ENCODE data around the gene DNAJB8.
A peak's percentile ranks its signal among the peaks of the same experiment; 100 is the strongest.

The DNAJB8 gene

DNA sequence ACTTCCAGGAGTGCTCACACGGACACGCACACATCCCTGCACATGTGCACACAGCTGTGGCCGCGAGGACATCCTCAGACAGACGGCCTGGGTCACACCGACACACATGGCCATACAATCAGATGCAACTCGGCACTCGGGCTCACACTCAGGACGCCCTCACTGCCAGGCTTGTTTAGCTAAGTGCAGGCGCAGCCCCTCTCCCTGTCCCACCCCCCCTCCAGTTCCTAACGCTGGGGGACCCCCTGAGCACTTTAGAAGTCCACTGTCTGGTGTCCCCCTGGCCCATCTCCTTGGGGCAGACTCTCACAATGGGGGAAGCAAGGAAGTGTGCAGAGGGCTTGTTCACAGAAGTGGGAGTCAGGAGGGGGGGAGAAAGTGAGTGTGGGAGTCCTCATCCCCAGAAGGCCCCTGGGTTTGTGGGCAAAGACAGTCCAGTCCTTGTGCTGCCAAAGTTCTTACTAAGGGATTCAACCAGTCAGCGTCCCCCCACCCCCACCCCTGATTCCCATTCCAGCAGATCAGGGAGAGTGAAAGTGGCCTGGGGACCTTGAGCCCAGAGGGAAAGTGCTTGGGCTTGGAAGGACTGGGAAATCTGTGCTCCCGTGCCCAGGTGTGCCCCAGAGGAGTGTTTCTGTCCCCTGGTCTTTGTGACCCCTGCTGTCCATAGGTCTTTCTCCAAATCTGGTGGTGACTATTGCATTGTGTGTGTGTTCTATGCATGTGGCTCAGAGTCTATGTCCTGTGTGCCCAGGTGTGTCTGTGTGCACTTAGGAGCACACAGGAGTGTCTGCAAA lies 27.1 kb upstream of the DNAJB8 start:
- Histone ChIP-seq H2AK5ac (ENCODE audit: low read length, severe bottlenecking) (no peak overlapping the region), H2BK15ac (ENCODE audit: low read depth, poor library complexity, severe bottlenecking) (no peak overlapping the region), H3K18ac (ENCODE audit: low read depth in 1 of 2, low read length in 2 of 2) (no peak overlapping the region), H4K8ac (ENCODE audit: low read length) (no peak overlapping the region), H2BK5ac (ENCODE audit: low read depth, low read length, poor library complexity, severe bottlenecking) (no peak overlapping the region), H3K4me3 (ENCODE audit: insufficient read depth in 1 of 2, low read depth in 1 of 2, low read length in 2 of 2) (no peak overlapping the region), H3K14ac (ENCODE audit: low read length in 2 of 2) (no peak overlapping the region), H2BK120ac (ENCODE audit: low read depth, low read length) (no peak overlapping the region), H3K79me1 (replicated peaks; ENCODE audit: low read length, poor library complexity, severe bottlenecking) (no peaks in the 10 kb centered on the region), H3K4me2 (ENCODE audit: low read length, poor library complexity, severe bottlenecking) (no peak overlapping the region), H3K23ac (ENCODE audit: low read length in 2 of 2) (no peak overlapping the region), H2AFZ (ENCODE audit: low read depth, low read length) (no peak overlapping the region), H3K36me3 (ENCODE audit: control insufficient read depth in 1 of 2, insufficient read depth in 2 of 2, low read depth in 1 of 2, low read length in 2 of 2) (no peaks in the 10 kb centered on the region), H3K9me3 (ENCODE audit: control insufficient read depth, low read length) (no peaks in the 10 kb centered on the region), H3K9ac (ENCODE audit: low read length) (no peak overlapping the region), H3K27ac (ENCODE audit: low read length, poor library complexity, severe bottlenecking) (no peak overlapping the region), H2BK12ac (ENCODE audit: low read length in 2 of 2) (no peak overlapping the region), H3K27me3 (ENCODE audit: control insufficient read depth in 1 of 2, insufficient read depth in 1 of 2, low read length in 2 of 2) (peaks cover 92 to 96% of the 10 kb centered on the region in 2 experiments), H3K4me1 (ENCODE audit: control insufficient read depth, insufficient read depth, low read depth, low read length) (peaks cover 34% of the 10 kb centered on the region), H4K91ac (ENCODE audit: low read length) (no peak overlapping the region), H3K4ac (ENCODE audit: low read depth in 1 of 2, low read length in 2 of 2) (no peak overlapping the region)
- no peak for DNase-seq
- WGBS, result 13% methylated on average over 11 of the region's 13 CpGs

DNA sequence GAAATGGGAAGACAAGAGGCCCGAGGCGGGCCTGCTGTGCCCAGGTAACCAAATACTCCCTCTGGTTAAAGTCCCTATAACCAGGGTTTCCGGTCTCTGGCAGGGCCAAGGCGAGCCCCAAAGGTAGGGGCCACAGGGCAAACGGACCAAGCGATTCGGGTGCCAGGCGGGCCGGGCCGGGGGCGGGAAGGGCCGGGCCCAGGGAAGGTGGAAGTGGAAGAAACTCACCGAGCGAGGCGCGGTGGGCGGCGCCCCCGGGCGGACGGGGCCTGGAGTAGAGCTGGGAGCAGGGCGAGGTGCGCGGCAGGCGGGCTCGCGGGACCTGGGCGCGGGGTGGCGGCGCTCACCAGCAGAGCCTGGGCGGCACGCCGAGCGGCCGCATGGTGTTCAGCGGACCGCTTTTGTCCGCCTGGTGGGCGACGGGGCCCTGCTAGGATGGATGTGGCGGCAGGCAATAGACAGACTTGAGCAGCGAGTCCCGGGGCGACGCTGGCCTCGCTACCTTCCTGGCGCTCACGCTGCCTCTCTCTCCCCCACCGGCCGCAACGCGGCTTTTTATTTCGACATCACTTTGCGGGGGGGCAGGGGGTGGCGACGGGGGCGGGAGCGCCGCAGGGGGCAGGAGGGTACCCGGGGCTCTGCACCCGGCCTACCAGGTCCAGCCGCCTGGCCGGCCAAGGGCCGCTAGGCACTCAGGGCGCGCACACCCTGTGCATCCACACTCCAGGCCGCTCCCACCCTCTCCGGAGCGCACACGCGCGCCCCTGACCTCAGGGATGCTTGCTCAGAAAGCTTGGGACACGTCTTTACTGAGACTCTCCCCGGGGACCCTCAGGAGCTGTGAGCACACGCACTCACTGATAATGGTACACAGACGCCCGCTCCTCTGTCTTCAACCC lies 26.2 kb upstream of the DNAJB8 start, which contains the start of gene GATA2:
GATA2 (minus strand) TSS at position 531 of the 899 bp plus-strand sequence. CDS start 6,170 bp downstream, outside the sequence.
- Histone ChIP-seq H4K8ac (ENCODE audit: low read length) (no peak within 1 kb of the TSS), H3K14ac (ENCODE audit: low read length in 2 of 2) (no peak within 1 kb of the TSS), H3K79me1 (replicated peaks; ENCODE audit: low read length, poor library complexity, severe bottlenecking) (no peaks in the 10 kb centered on the region), H3K9me3 (ENCODE audit: control insufficient read depth, low read length) (no peaks in the 10 kb centered on the region), H3K27me3 (ENCODE audit: control insufficient read depth in 1 of 2, insufficient read depth in 1 of 2, low read length in 2 of 2) (peaks cover 92 to 96% of the 10 kb centered on the region in 2 experiments), H3K4me1 (ENCODE audit: control insufficient read depth, insufficient read depth, low read depth, low read length) (peaks cover 41% of the 10 kb centered on the region), H2AK5ac (ENCODE audit: low read length, severe bottlenecking) (no peak within 1 kb of the TSS), H2BK5ac (ENCODE audit: low read depth, low read length, poor library complexity, severe bottlenecking) (no peak within 1 kb of the TSS), H3K9ac (ENCODE audit: low read length) (no peak within 1 kb of the TSS), H2BK15ac (ENCODE audit: low read depth, poor library complexity, severe bottlenecking) (no peak within 1 kb of the TSS), H3K23ac (ENCODE audit: low read length in 2 of 2) (peak within 1 kb of the TSS in 1 of 2 experiments; percentile 73), H3K36me3 (ENCODE audit: control insufficient read depth in 1 of 2, insufficient read depth in 2 of 2, low read depth in 1 of 2, low read length in 2 of 2) (no peaks in the 10 kb centered on the region), H4K91ac (ENCODE audit: low read length) (no peak within 1 kb of the TSS), H2BK12ac (ENCODE audit: low read length in 2 of 2) (peak within 1 kb of the TSS in 1 of 2 experiments; percentile 11), H3K4ac (ENCODE audit: low read depth in 1 of 2, low read length in 2 of 2) (no peak within 1 kb of the TSS), H3K4me3 (ENCODE audit: insufficient read depth in 1 of 2, low read depth in 1 of 2, low read length in 2 of 2) (no peak within 1 kb of the TSS), H2BK120ac (ENCODE audit: low read depth, low read length) (no peak within 1 kb of the TSS), H3K18ac (ENCODE audit: low read depth in 1 of 2, low read length in 2 of 2) (no peak within 1 kb of the TSS), H3K4me2 (ENCODE audit: low read length, poor library complexity, severe bottlenecking) (no peak within 1 kb of the TSS), H3K27ac (ENCODE audit: low read length, poor library complexity, severe bottlenecking) (no peak within 1 kb of the TSS), H2AFZ (ENCODE audit: low read depth, low read length) (no peak within 1 kb of the TSS)
- 4% methylated on average over 74 of the region's 78 CpGs for WGBS
- no peak for DNase-seq

DNA sequence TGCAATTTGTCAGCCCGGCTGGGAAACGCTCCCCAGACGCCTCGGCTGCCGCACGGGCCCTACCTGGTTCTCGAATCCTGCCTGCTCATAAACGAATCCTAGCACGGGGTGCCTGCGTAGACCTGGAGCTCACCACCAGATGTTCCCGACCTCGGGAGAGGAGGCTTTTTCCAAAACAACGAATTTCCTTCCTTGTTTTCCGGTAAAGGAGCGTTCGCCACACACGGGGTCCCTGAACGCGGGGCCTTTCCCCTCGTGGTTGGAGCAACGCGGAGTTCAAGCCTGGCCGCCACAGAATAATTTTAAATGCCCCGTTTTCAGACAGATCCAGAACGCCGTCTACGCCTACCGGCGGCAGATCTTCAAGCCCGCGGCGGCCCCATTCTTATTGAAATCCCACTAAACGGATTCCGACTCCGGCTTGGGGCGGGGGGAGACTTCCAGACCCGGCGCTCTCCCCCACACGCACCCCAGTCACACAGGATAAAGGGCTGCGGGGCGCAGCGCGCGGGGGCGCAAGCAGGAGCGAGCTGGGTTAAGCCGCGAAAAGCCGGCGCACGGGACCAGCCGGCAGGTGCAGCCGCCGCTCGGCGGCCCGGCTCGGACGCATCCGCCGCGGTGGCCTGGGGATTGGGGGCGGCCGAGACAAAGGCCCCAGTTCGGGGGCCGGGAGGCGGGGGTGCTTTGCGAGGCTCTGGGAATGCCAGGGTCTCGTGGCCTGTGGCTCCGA lies 25.4 kb upstream of the DNAJB8 start:
- H2BK5ac ChIP-seq (ENCODE audit: low read depth, low read length, poor library complexity, severe bottlenecking), result no peak overlapping the region
- no peak overlapping the region for H3K18ac ChIP-seq (ENCODE audit: low read depth in 1 of 2, low read length in 2 of 2)
- H3K9me3 ChIP-seq (ENCODE audit: control insufficient read depth, low read length), result no peaks in the 10 kb centered on the region
- DNase-seq, result peak; percentile 58
- no peak overlapping the region for H4K91ac ChIP-seq (ENCODE audit: low read length)
- no peak overlapping the region for H2AK5ac ChIP-seq (ENCODE audit: low read length, severe bottlenecking)
- H3K27ac ChIP-seq (ENCODE audit: low read length, poor library complexity, severe bottlenecking), result no peak overlapping the region
- peaks cover 95 to 97% of the 10 kb centered on the region in 2 experiments for H3K27me3 ChIP-seq (ENCODE audit: control insufficient read depth in 1 of 2, insufficient read depth in 1 of 2, low read length in 2 of 2)
- no peak overlapping the region for H2BK120ac ChIP-seq (ENCODE audit: low read depth, low read length)
- peak overlapping the region in 1 of 2 experiments; percentile 73 for H3K23ac ChIP-seq (ENCODE audit: low read length in 2 of 2)
- H2BK15ac ChIP-seq (ENCODE audit: low read depth, poor library complexity, severe bottlenecking), result no peak overlapping the region
- H3K14ac ChIP-seq (ENCODE audit: low read length in 2 of 2), result no peak overlapping the region
- H2AFZ ChIP-seq (ENCODE audit: low read depth, low read length), result no peak overlapping the region
- no peak overlapping the region for H3K4me3 ChIP-seq (ENCODE audit: insufficient read depth in 1 of 2, low read depth in 1 of 2, low read length in 2 of 2)
- peaks cover 44% of the 10 kb centered on the region for H3K4me1 ChIP-seq (ENCODE audit: control insufficient read depth, insufficient read depth, low read depth, low read length)
- no peaks in the 10 kb centered on the region for H3K79me1 ChIP-seq (replicated peaks; ENCODE audit: low read length, poor library complexity, severe bottlenecking)
- H3K36me3 ChIP-seq (ENCODE audit: control insufficient read depth in 1 of 2, insufficient read depth in 2 of 2, low read depth in 1 of 2, low read length in 2 of 2), result no peaks in the 10 kb centered on the region
- no peak overlapping the region for H3K4me2 ChIP-seq (ENCODE audit: low read length, poor library complexity, severe bottlenecking)
- H4K8ac ChIP-seq (ENCODE audit: low read length), result no peak overlapping the region
- H3K4ac ChIP-seq (ENCODE audit: low read depth in 1 of 2, low read length in 2 of 2), result no peak overlapping the region
- H3K9ac ChIP-seq (ENCODE audit: low read length), result no peak overlapping the region
- H2BK12ac ChIP-seq (ENCODE audit: low read length in 2 of 2), result peak overlapping the region in 1 of 2 experiments; percentile 11
- WGBS, result 3% methylated on average over 61 of the region's 70 CpGs
